Mesenchymal stem cell (in vitro differentiated cells and primary cell): ENCODE results near the gene LCN9.

Experiments
- DNase-seq: peaks from one replicate; pipeline ENCODE4 v3.0.0-alpha.2; 2013
- H2AFZ ChIP-seq: one replicate; pipeline ENCODE4 v1.6.1; 2013; ENCODE audit warnings: low read depth, mild to moderate bottlenecking, control low read depth, inconsistent platforms, low read length, moderate library complexity
- H2AK5ac ChIP-seq: 2 replicates; pipeline ENCODE4 v1.6.1; 2013; ENCODE audit warnings: low read length, moderate library complexity, mild to moderate bottlenecking, inconsistent platforms; ENCODE audit not compliant: severe bottlenecking
- H2BK120ac ChIP-seq: one replicate; pipeline ENCODE4 v1.6.1; 2013; ENCODE audit warnings: low read depth, mild to moderate bottlenecking, inconsistent platforms, low read length, moderate library complexity
- H2BK12ac ChIP-seq, 2 experiments: one replicate each; pipeline ENCODE4 v1.6.1; 2013; ENCODE audit warnings: inconsistent platforms in 2 of 2, low read length in 2 of 2, mild to moderate bottlenecking in 2 of 2, moderate library complexity in 2 of 2, control low read depth in 1 of 2
- H2BK15ac ChIP-seq: one replicate; pipeline ENCODE4 v1.6.1; 2013; ENCODE audit warnings: mild to moderate bottlenecking, low read depth, inconsistent platforms; ENCODE audit not compliant: poor library complexity, severe bottlenecking
- H2BK5ac ChIP-seq: 2 replicates; pipeline ENCODE4 v1.6.1; 2013; ENCODE audit warnings: low read depth, mild to moderate bottlenecking, low read length, control low read depth, inconsistent platforms; ENCODE audit not compliant: poor library complexity, severe bottlenecking
- H3K14ac ChIP-seq, 2 experiments: one replicate each; pipeline ENCODE4 v1.6.1; 2013; ENCODE audit warnings: inconsistent platforms in 2 of 2, low read length in 2 of 2, control low read depth in 1 of 2, mild to moderate bottlenecking in 1 of 2, moderate library complexity in 1 of 2
- H3K18ac ChIP-seq, 2 experiments: one replicate each; pipeline ENCODE4 v1.6.1; 2013; ENCODE audit warnings: inconsistent platforms in 2 of 2, low read length in 2 of 2, control low read depth in 1 of 2, low read depth in 1 of 2, mild to moderate bottlenecking in 1 of 2
- H3K23ac ChIP-seq, 2 experiments: one replicate each; pipeline ENCODE4 v1.6.1; 2013; ENCODE audit warnings: inconsistent platforms in 2 of 2, low read length in 2 of 2, mild to moderate bottlenecking in 2 of 2, moderate library complexity in 2 of 2, control low read depth in 1 of 2
- H3K27ac ChIP-seq: 2 replicates; pipeline ENCODE4 v1.5.1; 2013; ENCODE audit warnings: mild to moderate bottlenecking, moderate library complexity, low read length, control low read depth, inconsistent platforms; ENCODE audit not compliant: poor library complexity, severe bottlenecking
- H3K27me3 ChIP-seq, 2 experiments: 2 replicates each; pipeline versions ENCODE4 v1.6.1 to v1.7.0; 2013; ENCODE audit warnings: low read length in 2 of 2, mild to moderate bottlenecking in 2 of 2, moderate library complexity in 2 of 2, control low read depth in 1 of 2, inconsistent platforms in 1 of 2; ENCODE audit not compliant: control insufficient read depth in 1 of 2, insufficient read depth in 1 of 2
- H3K36me3 ChIP-seq, 2 experiments: 2 replicates each; pipeline versions ENCODE4 v1.6.1 to v1.7.0; 2013; ENCODE audit warnings: low read length in 2 of 2, control low read depth in 1 of 2, inconsistent platforms in 1 of 2, low read depth in 1 of 2, mild to moderate bottlenecking in 1 of 2; ENCODE audit not compliant: insufficient read depth in 2 of 2, control insufficient read depth in 1 of 2
- H3K4ac ChIP-seq, 2 experiments: one replicate each; pipeline ENCODE4 v1.6.1; 2013; ENCODE audit warnings: inconsistent platforms in 2 of 2, low read length in 2 of 2, mild to moderate bottlenecking in 2 of 2, moderate library complexity in 2 of 2, control low read depth in 1 of 2, low read depth in 1 of 2
- H3K4me1 ChIP-seq: 2 replicates; pipeline ENCODE4 v1.6.1; 2013; ENCODE audit warnings: low read depth, low read length, control low read depth; ENCODE audit not compliant: control insufficient read depth, insufficient read depth
- H3K4me2 ChIP-seq: 2 replicates; pipeline ENCODE4 v1.6.1; 2013; ENCODE audit warnings: low read length, mild to moderate bottlenecking, inconsistent platforms; ENCODE audit not compliant: poor library complexity, severe bottlenecking
- H3K4me3 ChIP-seq, 2 experiments: 2 replicates each; pipeline versions ENCODE4 v1.5.1 to v1.7.0; 2013; ENCODE audit warnings: low read length in 2 of 2, mild to moderate bottlenecking in 2 of 2, control low read depth in 1 of 2, low read depth in 1 of 2; ENCODE audit not compliant: insufficient read depth in 1 of 2
- H3K79me1 ChIP-seq: replicated peaks from 2 replicates; pipeline ENCODE4 v1.6.1; 2013; ENCODE audit warnings: mild to moderate bottlenecking, control low read depth, low read length, inconsistent platforms; ENCODE audit not compliant: poor library complexity, severe bottlenecking
- H3K9ac ChIP-seq: 2 replicates; pipeline ENCODE4 v1.7.0; 2013; ENCODE audit warnings: mild to moderate bottlenecking, low read length, moderate library complexity
- H3K9me3 ChIP-seq: 2 replicates; pipeline ENCODE4 v1.7.0; 2013; ENCODE audit warnings: mild to moderate bottlenecking, low read length; ENCODE audit not compliant: control insufficient read depth
- H4K8ac ChIP-seq: one replicate; pipeline ENCODE4 v1.6.1; 2013; ENCODE audit warnings: inconsistent platforms, mild to moderate bottlenecking, low read length, moderate library complexity
- H4K91ac ChIP-seq: one replicate; pipeline ENCODE4 v1.6.1; 2013; ENCODE audit warnings: mild to moderate bottlenecking, low read length, inconsistent platforms
- WGBS: methylation state at CpG from one replicate; pipeline ENCODE4 v1.1.7; 2013; ENCODE audit warnings: mixed read lengths; 5-methylcytosine and 5-hydroxymethylcytosine counted together

Gene LCN9

DNA sequence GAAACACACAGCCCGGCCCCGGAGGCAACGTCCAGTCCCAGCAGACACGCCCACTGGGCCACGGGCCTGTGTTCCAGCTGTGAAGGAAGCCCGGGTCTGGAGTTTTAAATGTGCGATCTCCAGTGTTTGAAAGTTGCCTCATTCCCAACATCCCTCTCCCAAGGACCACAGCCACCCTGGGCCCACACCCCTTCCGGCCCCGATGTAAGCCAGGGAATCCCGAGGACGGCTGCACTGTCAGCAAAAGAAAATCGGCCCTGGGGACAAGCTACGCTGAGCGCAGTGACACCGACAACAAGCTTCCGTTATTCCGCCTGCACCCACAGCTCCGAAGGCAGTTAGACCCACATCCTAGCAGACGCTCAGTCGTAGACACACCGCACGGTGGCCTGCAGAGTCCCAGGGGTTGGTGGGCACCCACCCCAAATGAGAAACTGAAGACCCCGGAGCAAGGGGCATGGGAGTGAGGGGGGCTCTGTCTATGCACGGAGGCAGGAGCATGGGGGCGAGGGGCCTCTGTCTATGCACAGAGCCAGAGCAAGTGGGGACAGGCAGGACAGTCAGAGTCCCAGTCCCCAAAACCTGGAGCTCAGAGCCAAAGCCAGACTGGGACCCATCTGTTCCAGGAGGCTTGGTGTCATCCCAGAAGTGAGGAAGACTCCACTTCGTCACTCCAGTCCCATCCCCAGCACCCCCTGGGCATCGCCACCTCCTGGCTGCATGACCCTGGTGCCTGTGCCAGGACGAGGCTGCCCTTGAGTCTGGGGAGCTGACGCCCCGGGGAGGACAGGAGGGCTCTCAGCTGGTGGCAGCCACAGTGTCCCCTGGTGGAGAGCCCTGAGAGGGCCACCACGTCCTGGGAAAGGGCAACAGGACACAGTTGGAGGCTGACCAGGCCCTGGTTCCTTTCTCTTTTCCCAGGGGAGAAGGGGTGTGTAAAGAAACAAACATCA lies 47.2 kb upstream of the LCN9 start:
- Histone ChIP-seq H3K27me3 (peaks cover 0 to 65% of the 10 kb centered on the region in 2 experiments), H3K9ac (no peak overlapping the region), H4K91ac (no peak overlapping the region), H3K4me2 (no peak overlapping the region), H3K27ac (no peak overlapping the region), H3K4me3 (no peak overlapping the region), H2BK15ac (no peak overlapping the region), H3K4ac (no peak overlapping the region), H3K79me1 (no peaks in the 10 kb centered on the region), H2AK5ac (no peak overlapping the region), H3K36me3 (no peaks in the 10 kb centered on the region), H3K14ac (no peak overlapping the region), H3K18ac (no peak overlapping the region), H4K8ac (no peak overlapping the region), H3K23ac (no peak overlapping the region), H2BK5ac (no peak overlapping the region), H2BK120ac (no peak overlapping the region), H2AFZ (no peak overlapping the region), H3K9me3 (no peaks in the 10 kb centered on the region), H3K4me1 (peaks cover 3% of the 10 kb centered on the region), H2BK12ac (no peak overlapping the region)
- DNase-seq, result no peak
- 77% methylated on average over 30 of the region's 31 CpGs for WGBS

DNA sequence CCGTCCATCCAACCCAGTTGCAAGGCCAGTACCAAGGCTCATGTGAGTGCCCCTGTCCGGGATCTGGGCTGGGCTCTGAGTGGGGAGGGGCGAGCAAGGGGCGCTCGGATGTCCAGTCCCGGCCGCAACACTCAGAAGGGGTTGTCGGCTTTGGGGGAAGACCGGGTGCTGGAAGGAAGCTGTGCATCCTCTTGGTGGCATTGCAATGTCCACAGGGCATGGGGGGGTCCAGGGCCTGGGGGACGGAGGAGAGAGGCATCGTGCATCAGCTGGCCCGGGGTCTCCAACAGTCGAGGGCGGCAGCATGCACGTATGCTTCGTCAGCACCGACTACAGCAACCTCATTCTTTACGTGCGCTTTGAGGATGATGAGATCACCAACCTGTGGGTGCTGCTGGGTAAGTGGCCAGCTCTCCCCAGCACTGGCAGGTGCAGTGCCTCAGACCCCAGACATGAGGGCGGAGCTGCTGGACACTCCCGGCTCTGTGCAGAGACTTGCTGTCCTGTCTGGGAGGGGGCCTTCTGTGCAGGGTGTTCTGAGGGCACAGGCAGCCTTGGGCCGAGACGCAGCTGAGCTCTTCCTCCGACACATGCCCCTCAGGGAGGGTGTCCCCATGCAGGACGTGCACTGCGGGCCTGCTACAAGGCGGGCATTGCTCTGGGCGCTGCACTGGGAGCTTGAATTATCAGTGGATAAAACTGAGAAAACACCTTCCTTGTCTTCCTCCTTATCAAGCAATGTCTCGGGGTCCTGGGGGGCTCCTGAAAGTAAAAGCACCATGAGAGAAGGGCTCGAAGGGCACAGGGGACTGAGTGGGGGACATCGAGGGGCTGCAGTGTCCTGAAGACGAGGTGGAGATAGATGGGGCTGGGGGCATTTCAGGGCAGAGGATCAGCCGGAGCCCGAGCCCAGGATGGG lies 46.2 kb upstream of the LCN9 start:
- Histone ChIP-seq H3K4me1 (peaks cover under 1% of the 10 kb centered on the region), H3K9me3 (no peaks in the 10 kb centered on the region), H3K36me3 (no peaks in the 10 kb centered on the region), H3K4ac (no peak overlapping the region), H3K4me2 (no peak overlapping the region), H2AFZ (no peak overlapping the region), H2AK5ac (no peak overlapping the region), H2BK15ac (no peak overlapping the region), H3K27me3 (peaks cover 0 to 68% of the 10 kb centered on the region in 2 experiments), H3K18ac (no peak overlapping the region), H4K91ac (no peak overlapping the region), H2BK5ac (no peak overlapping the region), H3K79me1 (no peaks in the 10 kb centered on the region), H4K8ac (no peak overlapping the region), H3K23ac (no peak overlapping the region), H2BK120ac (no peak overlapping the region), H3K14ac (no peak overlapping the region), H3K9ac (no peak overlapping the region), H2BK12ac (no peak overlapping the region), H3K27ac (no peak overlapping the region), H3K4me3 (no peak overlapping the region)
- 88% methylated on average over 34 of the region's 34 CpGs for WGBS
- no peak for DNase-seq

DNA sequence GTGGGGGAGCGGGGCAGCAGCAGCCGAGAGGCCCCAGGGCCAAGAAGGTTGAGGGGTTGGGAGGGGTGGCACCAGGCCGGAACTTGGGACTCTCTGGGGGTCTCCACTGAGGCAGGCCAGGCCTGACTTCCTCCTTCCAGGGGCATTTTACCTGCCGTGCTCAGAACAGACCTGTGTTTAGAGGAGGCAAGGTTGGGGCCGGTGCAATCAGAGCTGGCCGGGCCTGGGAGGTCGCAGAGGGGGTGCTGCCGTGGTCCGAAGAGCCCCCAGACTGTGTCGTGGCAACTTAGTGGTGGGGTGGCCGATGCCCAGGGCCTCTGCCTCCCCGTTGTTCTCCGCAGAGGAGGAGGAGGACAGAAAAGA lies 45.6 kb upstream of the LCN9 start:
- H3K14ac ChIP-seq, result no peak overlapping the region
- H2BK5ac ChIP-seq, result no peak overlapping the region
- no peak overlapping the region for H2AK5ac ChIP-seq
- H3K9ac ChIP-seq, result no peak overlapping the region
- H3K4me1 ChIP-seq, result no peaks in the 10 kb centered on the region
- no peak overlapping the region for H2BK120ac ChIP-seq
- H3K18ac ChIP-seq, result no peak overlapping the region
- no peak overlapping the region for H2AFZ ChIP-seq
- no peak overlapping the region for H2BK15ac ChIP-seq
- H3K36me3 ChIP-seq, result no peaks in the 10 kb centered on the region
- no peak for DNase-seq
- H3K79me1 ChIP-seq, result no peaks in the 10 kb centered on the region
- H3K4me3 ChIP-seq, result no peak overlapping the region
- peaks cover 0 to 66% of the 10 kb centered on the region in 2 experiments for H3K27me3 ChIP-seq
- no peak overlapping the region for H3K4ac ChIP-seq
- no peak overlapping the region for H2BK12ac ChIP-seq
- no peaks in the 10 kb centered on the region for H3K9me3 ChIP-seq
- H3K4me2 ChIP-seq, result no peak overlapping the region
- H4K91ac ChIP-seq, result no peak overlapping the region
- H3K27ac ChIP-seq, result no peak overlapping the region
- 87% methylated on average over 13 of the region's 13 CpGs for WGBS
- no peak overlapping the region for H4K8ac ChIP-seq
- H3K23ac ChIP-seq, result no peak overlapping the region

DNA sequence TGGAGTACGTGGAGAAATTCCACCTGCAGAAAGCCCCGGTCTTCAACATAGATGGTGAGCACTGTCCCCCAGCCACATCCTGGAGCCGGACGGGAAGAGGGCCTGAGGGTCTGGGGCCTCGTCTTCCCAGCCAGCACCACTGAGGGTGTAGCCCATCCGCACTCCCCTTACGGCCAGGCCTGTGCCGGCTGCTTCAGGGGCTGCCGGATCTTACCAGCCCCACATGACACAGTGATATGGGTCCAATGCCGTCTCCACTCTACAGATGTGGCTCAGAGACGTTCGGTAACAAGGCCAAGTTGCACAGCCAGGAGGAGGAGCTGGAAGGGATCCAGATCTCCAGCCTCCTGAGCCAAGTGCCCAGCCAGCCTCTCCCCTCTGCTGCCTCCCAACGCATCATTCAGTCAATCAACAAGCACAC lies 45.1 kb upstream of the LCN9 start:
- H2AK5ac ChIP-seq, result no peak overlapping the region
- no peak overlapping the region for H2BK12ac ChIP-seq
- no peak overlapping the region for H2BK120ac ChIP-seq
- H4K8ac ChIP-seq, result no peak overlapping the region
- no peak overlapping the region for H3K9ac ChIP-seq
- H4K91ac ChIP-seq, result no peak overlapping the region
- H2AFZ ChIP-seq, result no peak overlapping the region
- H3K36me3 ChIP-seq, result no peaks in the 10 kb centered on the region
- no peak overlapping the region for H3K14ac ChIP-seq
- no peak overlapping the region for H2BK5ac ChIP-seq
- no peak for DNase-seq
- H2BK15ac ChIP-seq, result no peak overlapping the region
- no peak overlapping the region for H3K4me2 ChIP-seq
- H3K27ac ChIP-seq, result no peak overlapping the region
- H3K23ac ChIP-seq, result no peak overlapping the region
- no peaks in the 10 kb centered on the region for H3K79me1 ChIP-seq
- H3K27me3 ChIP-seq, result peaks cover 0 to 61% of the 10 kb centered on the region in 2 experiments
- no peaks in the 10 kb centered on the region for H3K4me1 ChIP-seq
- no peak overlapping the region for H3K4ac ChIP-seq
- H3K4me3 ChIP-seq, result no peak overlapping the region
- H3K18ac ChIP-seq, result no peak overlapping the region
- 82% methylated on average over 13 of the region's 13 CpGs for WGBS
- H3K9me3 ChIP-seq, result no peaks in the 10 kb centered on the region
